Duodenal mucosa (tissue), 2 donors: Measurements from ENCODE around the gene ZNF804A.

Experiments used
- H3K27ac ChIP-seq: one replicate; pipeline ENCODE4 v1.7.0; 2013; ENCODE audit warnings: low read depth, low read length
- H3K27me3 ChIP-seq, 2 donors: one replicate each; pipeline ENCODE4 v1.7.0; 2013; ENCODE audit warnings: low read length in 2 of 2, control low read depth in 1 of 2; ENCODE audit not compliant: insufficient read depth in 2 of 2, control insufficient read depth in 1 of 2
- H3K36me3 ChIP-seq, 2 donors: one replicate each; pipeline ENCODE4 v1.7.0; 2013; ENCODE audit warnings: low read length in 2 of 2, control low read depth in 1 of 2; ENCODE audit not compliant: insufficient read depth in 2 of 2, control insufficient read depth in 1 of 2
- H3K4me1 ChIP-seq, 2 donors: one replicate each; pipeline ENCODE4 v1.7.0; 2013; ENCODE audit warnings: low read length in 2 of 2, control low read depth in 1 of 2; ENCODE audit not compliant: insufficient read depth in 2 of 2, control insufficient read depth in 1 of 2
- H3K4me3 ChIP-seq, 2 donors: one replicate each; pipeline ENCODE4 v1.7.0; 2013; ENCODE audit warnings: low read length in 2 of 2, low read depth in 1 of 2
- H3K9ac ChIP-seq, 2 donors: one replicate each; pipeline ENCODE4 v1.7.0; 2013; ENCODE audit warnings: low read length in 2 of 2, low read depth in 1 of 2
- H3K9me3 ChIP-seq, 2 donors: one replicate each; pipeline ENCODE4 v1.7.0; 2013; ENCODE audit warnings: low read length in 2 of 2, control low read depth in 1 of 2; ENCODE audit not compliant: control insufficient read depth in 1 of 2

Gene ZNF804A

DNA sequence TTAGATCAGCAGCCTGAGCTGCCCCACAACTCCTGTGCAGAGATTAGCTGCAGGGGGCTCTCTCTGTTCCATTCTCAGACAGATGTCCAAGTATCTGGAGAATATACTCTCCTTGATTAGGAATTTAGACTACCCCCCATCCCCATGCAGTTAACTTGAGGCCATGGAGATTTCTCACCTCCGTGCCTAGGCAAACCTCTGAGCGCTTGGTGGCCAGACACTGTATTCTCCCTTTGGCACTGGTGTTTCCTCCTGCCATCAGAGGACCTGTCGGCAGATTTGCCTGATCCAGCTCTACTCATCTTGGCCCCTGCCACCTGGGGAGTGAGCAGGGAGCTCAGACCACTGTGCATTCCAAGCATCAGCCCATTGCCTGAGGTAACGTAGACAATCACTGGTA lies 48.3 kb downstream of the ZNF804A start:
- H3K27ac ChIP-seq, result no peak overlapping the region
- H3K4me3 ChIP-seq, result no peak overlapping the region
- no peak overlapping the region for H3K9ac ChIP-seq
- H3K9me3 ChIP-seq, result no peaks in the 10 kb centered on the region
- H3K36me3 ChIP-seq, result no peaks in the 10 kb centered on the region
- H3K27me3 ChIP-seq, result no peaks in the 10 kb centered on the region
- H3K4me1 ChIP-seq, result no peaks in the 10 kb centered on the region

GRCh38 chr2:184654945-184655344 lies 56.6 kb downstream of the ZNF804A start:
- H3K4me3 ChIP-seq, result no peak overlapping the region
- H3K36me3 ChIP-seq, result no peaks in the 10 kb centered on the region
- no peaks in the 10 kb centered on the region for H3K27me3 ChIP-seq
- no peak overlapping the region for H3K27ac ChIP-seq
- H3K9me3 ChIP-seq, result no peaks in the 10 kb centered on the region
- H3K9ac ChIP-seq, result no peak overlapping the region
- H3K4me1 ChIP-seq, result no peaks in the 10 kb centered on the region

DNA sequence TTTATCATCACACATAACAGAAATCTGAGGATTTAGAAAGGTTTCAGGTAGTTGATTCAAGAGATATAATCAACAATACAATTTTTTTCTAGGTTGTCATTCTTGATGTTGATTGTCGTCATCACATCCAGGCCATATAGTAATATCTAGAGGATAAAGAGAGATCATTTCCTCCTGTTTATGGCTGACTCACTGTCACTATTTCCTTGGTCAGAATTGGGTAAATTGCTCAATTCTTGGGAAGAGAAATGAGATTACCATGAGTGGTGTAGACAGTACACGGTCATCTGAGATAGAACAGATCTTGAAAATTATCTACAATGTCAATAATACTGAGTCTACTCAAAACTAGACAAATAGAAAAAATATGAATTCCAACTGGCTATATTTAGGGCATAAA lies 78.8 kb downstream of the ZNF804A start:
- Histone ChIP-seq H3K36me3 (no peaks in the 10 kb centered on the region), H3K9me3 (no peaks in the 10 kb centered on the region), H3K4me1 (no peaks in the 10 kb centered on the region), H3K4me3 (no peak overlapping the region), H3K27me3 (no peaks in the 10 kb centered on the region), H3K27ac (no peak overlapping the region), H3K9ac (no peak overlapping the region)

GRCh38 chr2:184679219-184680018 lies 81.1 kb downstream of the ZNF804A start:
- H3K27me3 ChIP-seq, result no peaks in the 10 kb centered on the region
- H3K4me1 ChIP-seq, result no peaks in the 10 kb centered on the region
- H3K36me3 ChIP-seq, result no peaks in the 10 kb centered on the region
- no peak overlapping the region for H3K27ac ChIP-seq
- H3K9me3 ChIP-seq, result no peaks in the 10 kb centered on the region
- no peak overlapping the region for H3K9ac ChIP-seq
- H3K4me3 ChIP-seq, result no peak overlapping the region

DNA sequence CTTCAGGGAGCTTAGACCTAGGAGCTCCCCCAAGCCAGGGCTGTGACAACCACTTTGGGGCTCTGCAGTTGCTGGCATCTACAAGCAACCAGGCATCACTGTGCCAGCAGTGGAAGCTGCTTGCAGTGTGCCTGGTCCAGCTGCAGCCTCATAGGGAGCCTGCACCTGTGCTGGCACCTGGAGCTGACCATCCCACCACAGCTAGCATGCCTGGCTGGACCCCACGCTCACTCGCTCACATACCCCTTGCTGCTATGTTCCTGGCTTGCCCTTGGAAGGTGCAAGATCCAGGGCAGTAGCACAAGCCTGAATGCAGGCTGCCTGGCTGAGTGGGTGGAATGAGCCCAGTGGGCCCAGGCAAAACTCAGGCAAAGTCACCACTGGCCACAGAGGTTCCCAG lies 82.5 kb downstream of the ZNF804A start:
- Histone ChIP-seq H3K36me3 (no peaks in the 10 kb centered on the region), H3K27me3 (no peaks in the 10 kb centered on the region), H3K27ac (no peak overlapping the region), H3K9me3 (no peaks in the 10 kb centered on the region), H3K9ac (no peak overlapping the region), H3K4me3 (no peak overlapping the region), H3K4me1 (no peaks in the 10 kb centered on the region)

DNA sequence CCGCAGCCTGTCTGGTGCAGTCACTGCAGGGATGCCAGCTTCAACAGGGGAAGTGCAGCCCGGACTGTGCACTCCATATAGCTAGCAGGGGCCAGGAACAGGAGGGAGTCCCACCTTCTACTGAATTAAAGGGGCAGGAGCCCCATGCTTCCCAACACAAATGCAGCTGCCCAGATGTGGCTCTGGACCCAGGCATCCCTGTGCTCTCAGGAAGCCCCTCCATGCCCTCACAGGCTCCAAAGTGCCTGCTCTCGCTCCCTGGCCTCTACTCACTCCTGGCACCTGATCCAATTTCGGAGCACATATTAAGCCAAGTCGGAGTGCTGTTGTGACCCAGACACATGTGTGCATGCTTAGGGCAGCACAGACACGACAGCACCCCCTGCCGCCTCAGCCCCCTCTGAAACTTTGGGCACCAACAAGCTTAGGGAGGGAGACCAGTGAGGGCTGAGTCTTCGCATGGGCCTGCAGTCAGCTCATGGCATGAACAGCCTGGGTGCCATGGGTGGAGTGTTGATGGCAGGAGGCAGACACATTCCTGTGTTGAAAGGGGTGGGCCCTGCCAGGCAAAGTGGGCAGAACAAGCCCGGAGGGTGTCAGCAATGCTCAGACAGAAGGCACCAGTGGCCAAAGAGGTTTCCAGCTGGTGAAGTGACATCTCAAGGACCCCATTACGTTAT lies 83.5 kb downstream of the ZNF804A start:
- H3K9me3 ChIP-seq, result no peaks in the 10 kb centered on the region
- H3K27ac ChIP-seq, result no peak overlapping the region
- H3K27me3 ChIP-seq, result no peaks in the 10 kb centered on the region
- H3K36me3 ChIP-seq, result no peaks in the 10 kb centered on the region
- no peak overlapping the region for H3K4me3 ChIP-seq
- H3K4me1 ChIP-seq, result no peaks in the 10 kb centered on the region
- H3K9ac ChIP-seq, result no peak overlapping the region

GRCh38 chr2:184683911-184684310 lies 85.6 kb downstream of the ZNF804A start:
- Histone ChIP-seq H3K36me3 (no peaks in the 10 kb centered on the region), H3K9ac (no peak overlapping the region), H3K4me3 (no peak overlapping the region), H3K9me3 (no peaks in the 10 kb centered on the region), H3K27ac (no peak overlapping the region), H3K27me3 (no peaks in the 10 kb centered on the region), H3K4me1 (no peaks in the 10 kb centered on the region)

DNA sequence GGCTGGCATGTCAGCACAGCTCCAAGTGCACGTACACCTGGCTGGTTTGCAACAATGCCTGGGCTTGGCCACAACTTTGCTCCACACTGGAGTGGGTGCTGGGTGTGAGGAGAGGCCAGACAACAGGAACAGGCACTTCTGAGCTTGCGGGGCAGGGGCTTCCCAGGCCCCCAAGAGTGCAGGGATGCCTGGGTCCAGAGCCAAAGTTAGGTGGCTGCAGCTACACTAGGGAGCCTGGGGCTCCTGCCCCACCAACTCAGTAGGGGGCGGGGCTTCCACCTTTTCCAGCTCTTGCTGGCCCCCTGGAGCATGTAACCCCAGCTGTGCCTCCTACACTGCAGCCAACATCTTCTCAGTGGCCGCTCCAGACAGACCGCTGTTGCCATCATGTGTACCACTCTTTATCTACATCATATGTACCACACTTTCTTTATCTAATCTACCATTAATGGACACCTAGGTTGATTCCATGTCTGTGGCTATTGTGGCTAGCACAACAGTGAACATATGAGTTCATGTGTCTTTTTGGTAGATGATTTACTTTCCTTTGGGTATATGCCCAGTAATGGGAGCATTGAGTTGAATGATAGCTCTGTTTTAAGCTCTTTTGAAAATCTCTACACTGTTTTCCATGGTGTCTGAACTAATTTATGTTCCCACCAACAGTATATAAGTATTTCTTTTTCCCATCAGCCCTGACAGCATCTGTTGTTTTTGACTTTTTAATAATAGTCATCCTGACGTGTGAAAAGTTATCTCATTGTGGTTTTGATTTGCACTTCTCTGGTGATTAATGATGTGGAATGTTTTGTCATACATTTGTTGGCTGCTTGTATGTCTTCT lies 87.9 kb downstream of the ZNF804A start:
- no peak overlapping the region for H3K4me3 ChIP-seq
- H3K4me1 ChIP-seq, result no peaks in the 10 kb centered on the region
- H3K36me3 ChIP-seq, result no peaks in the 10 kb centered on the region
- no peak overlapping the region for H3K9ac ChIP-seq
- no peaks in the 10 kb centered on the region for H3K27me3 ChIP-seq
- H3K9me3 ChIP-seq, result no peaks in the 10 kb centered on the region
- H3K27ac ChIP-seq, result no peak overlapping the region

GRCh38 chr2:184689638-184690037 lies 91.3 kb downstream of the ZNF804A start:
- Histone ChIP-seq H3K9ac (no peak overlapping the region), H3K36me3 (no peaks in the 10 kb centered on the region), H3K9me3 (no peaks in the 10 kb centered on the region), H3K27me3 (no peaks in the 10 kb centered on the region), H3K4me3 (no peak overlapping the region), H3K27ac (no peak overlapping the region), H3K4me1 (no peaks in the 10 kb centered on the region)

GRCh38 chr2:184692141-184692734 lies 93.9 kb downstream of the ZNF804A start:
- no peaks in the 10 kb centered on the region for H3K27me3 ChIP-seq
- no peaks in the 10 kb centered on the region for H3K4me1 ChIP-seq
- H3K9ac ChIP-seq, result no peak overlapping the region
- no peaks in the 10 kb centered on the region for H3K9me3 ChIP-seq
- no peak overlapping the region for H3K4me3 ChIP-seq
- no peaks in the 10 kb centered on the region for H3K36me3 ChIP-seq
- H3K27ac ChIP-seq, result no peak overlapping the region
